ENCODE data around the gene RSRC2. TPM values are rescaled to one million over a fixed set of nuclear protein-coding genes. Genes with fewer than 3 reads are reported as not detected.
A peak's percentile ranks its signal among the peaks of the same experiment; 100 is the strongest.

RSRC2 gene
- total and polyA plus RNA-seq, 9 of the 15 experiments (the other 6 are each of a cell fraction or from before 2014, with no cell fraction given), result 52.6 to 123 (median 80.3) TPM

- no peak for TF ChIP-seq STAT5B (CRISPR knock-in tag; IDR thresholded peaks at IDR 0.05)
- TF ChIP-seq NR1H2 (CRISPR knock-in tag; IDR thresholded peaks at IDR 0.05), result 0 out of 2 replicates have a peak, but pooled peaks have one; percentile 21
- TF ChIP-seq KDM5B (IDR thresholded peaks at IDR 0.05; ENCODE audit: insufficient replicate concordance, low read depth, low read length), result peak; percentile 97
- TF ChIP-seq ELF1 (tag; IDR thresholded peaks at IDR 0.05), result peak; percentile 97
- TF ChIP-seq DPF2 (IDR thresholded peaks at IDR 0.05), result peak; percentile 39; the same call in 1 of the 2 replicates
- peak; percentile 34 for TF ChIP-seq EP300 (IDR thresholded peaks at IDR 0.05; ENCODE audit: low read length)
- TF ChIP-seq, protein P1, sequence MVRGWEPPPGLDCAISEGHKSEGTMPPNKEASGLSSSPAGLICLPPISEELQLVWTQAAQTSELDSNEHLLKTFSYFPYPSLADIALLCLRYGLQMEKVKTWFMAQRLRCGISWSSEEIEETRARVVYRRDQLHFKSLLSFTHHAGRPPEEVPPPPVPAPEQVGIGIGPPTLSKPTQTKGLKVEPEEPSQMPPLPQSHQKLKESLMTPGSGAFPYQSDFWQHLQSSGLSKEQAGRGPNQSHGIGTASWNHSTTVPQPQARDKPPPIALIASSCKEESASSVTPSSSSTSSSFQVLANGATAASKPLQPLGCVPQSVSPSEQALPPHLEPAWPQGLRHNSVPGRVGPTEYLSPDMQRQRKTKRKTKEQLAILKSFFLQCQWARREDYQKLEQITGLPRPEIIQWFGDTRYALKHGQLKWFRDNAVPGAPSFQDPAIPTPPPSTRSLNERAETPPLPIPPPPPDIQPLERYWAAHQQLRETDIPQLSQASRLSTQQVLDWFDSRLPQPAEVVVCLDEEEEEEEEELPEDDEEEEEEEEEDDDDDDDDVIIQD (CRISPR knock-in tag; IDR thresholded peaks at IDR 0.05), result no peak
- TF ChIP-seq ZNF584 (CRISPR knock-in tag; IDR thresholded peaks at IDR 0.05; ENCODE audit: low read depth), result 0 out of 2 replicates have a peak, but pooled peaks have one; percentile 57
- TF ChIP-seq POLR2G (IDR thresholded peaks at IDR 0.05; ENCODE audit: low read depth, low read length), result peak; percentile 98
- TF ChIP-seq SMAD4 (CRISPR knock-in tag; conservative IDR thresholded peaks at IDR 0.05), result peak; percentile 83
- TF ChIP-seq CHD4 (IDR thresholded peaks at IDR 0.05; ENCODE audit: insufficient read depth, insufficient replicate concordance, low read depth, low read length, poor library complexity, severe bottlenecking), result no peak
- peak; percentile 72 for TF ChIP-seq MXI1 (IDR thresholded peaks at IDR 0.05; ENCODE audit: low read depth, low read length)
- TF ChIP-seq KLF13 (tag; IDR thresholded peaks at IDR 0.05; ENCODE audit: borderline replicate concordance, low read depth), result peak; percentile 52; the same call in 1 of the 2 replicates
- peak; percentile 77 for TF ChIP-seq MEF2D (tag; conservative IDR thresholded peaks at IDR 0.05; ENCODE audit: low read depth)
- TF ChIP-seq WHSC1 (IDR thresholded peaks at IDR 0.05; ENCODE audit: low read length), result no peak
- TF ChIP-seq TEAD4 (IDR thresholded peaks at IDR 0.05; ENCODE audit: low read length), result peak; percentile 69
- peak; percentile 91; the same call in 1 of the 2 replicates for TF ChIP-seq TEAD4 (CRISPR knock-in tag; IDR thresholded peaks at IDR 0.05; ENCODE audit: borderline replicate concordance)
- TF ChIP-seq RERE (CRISPR knock-in tag; IDR thresholded peaks at IDR 0.05; ENCODE audit: borderline replicate concordance), result no peak
- TF ChIP-seq JUN (IDR thresholded peaks at IDR 0.05; ENCODE audit: borderline replicate concordance, low read depth, low read length), result 0 out of 2 replicates have a peak, but pooled peaks have one; percentile 35
- no peak for TF ChIP-seq JUN (CRISPR knock-in tag; IDR thresholded peaks at IDR 0.05; ENCODE audit: borderline replicate concordance)
- TF ChIP-seq ZNF41 (CRISPR knock-in tag; conservative IDR thresholded peaks at IDR 0.05), result 0 out of 2 replicates have a peak, but pooled peaks have one; percentile 41
Observed at GRCh38 chr12:122526683-122527477, at the start of gene RSRC2, which contains the start of gene KNTC1 (continued).

Measured in K562 (cell line).